IMR-90 (cell line): ENCODE data around the gene INTS2. TPM values are rescaled to one million over a fixed set of nuclear protein-coding genes. Genes with fewer than 3 reads are reported as not detected.

Experiments used
- ATAC-seq: fragments of 200-7000 bp; cut with Tn5 transposase; 2 replicates; pipeline ENCODE4 v1.9.1; 2020; ENCODE audit warnings: low read depth, mild to moderate bottlenecking, moderate library complexity
- BruUV-seq: library from RNA; stranded (reverse); fragments of 400-500 nt; replicated peaks from 2 replicates; lab custom pipeline; 2021; lab: Mats Ljungman, UMichigan
- CTCF ChIA-PET: fragments of 300-600 bp; formaldehyde crosslinking; extraction: SDS; loops from one replicate; lab custom pipeline; 2021; ENCODE audit warnings: antibody characterized with exemption; lab: Yijun Ruan, JAX
- POLR2A ChIA-PET: fragments of 300-600 bp; sonication (Branson Sonifier 250); formaldehyde crosslinking; loops from one replicate; lab custom pipeline; 2022; ENCODE audit warnings: antibody characterized with exemption; ENCODE audit not compliant: unreplicated experiment; lab: Charles Lee
- DNase-seq: peaks from one replicate; pipeline ENCODE4 v3.0.0; 2013
- H2AFZ ChIP-seq: replicated peaks from 2 replicates; pipeline ENCODE3; 2013; ENCODE audit warnings: low read length, mild to moderate bottlenecking; ENCODE audit not compliant: poor library complexity
- H2AK5ac ChIP-seq: 2 replicates; pipeline ENCODE4 v1.6.1; 2013; ENCODE audit warnings: low read depth, low read length, inconsistent platforms
- H2AK9ac ChIP-seq: replicated peaks from 2 replicates; pipeline ENCODE3; 2013; ENCODE audit warnings: mild to moderate bottlenecking, low read depth, low read length, moderate library complexity; ENCODE audit not compliant: poor library complexity
- H2BK120ac ChIP-seq: 2 replicates; pipeline ENCODE4 v1.6.1; 2013; ENCODE audit warnings: low read depth, low read length, inconsistent platforms
- H2BK15ac ChIP-seq: 3 replicates; pipeline ENCODE4 v1.6.1; 2013; ENCODE audit warnings: low read depth, low read length, inconsistent platforms
- H2BK20ac ChIP-seq: 2 replicates; pipeline ENCODE4 v1.6.1; 2013; ENCODE audit warnings: low read depth, mild to moderate bottlenecking, inconsistent platforms, low read length, moderate library complexity
- H2BK5ac ChIP-seq: 2 replicates; pipeline ENCODE4 v1.6.1; 2013; ENCODE audit warnings: mild to moderate bottlenecking, low read depth, low read length, inconsistent platforms; ENCODE audit not compliant: poor library complexity, severe bottlenecking
- H3K14ac ChIP-seq: replicated peaks from 2 replicates; pipeline ENCODE4 v1.6.1; 2013; ENCODE audit warnings: low read depth, low read length, inconsistent platforms
- H3K18ac ChIP-seq: 2 replicates; pipeline ENCODE4 v1.6.1; 2013; ENCODE audit warnings: low read depth, low read length, control low read depth
- H3K23ac ChIP-seq: 2 replicates; pipeline ENCODE4 v1.6.1; 2013; ENCODE audit warnings: low read depth, low read length, inconsistent platforms
- H3K27ac ChIP-seq: 2 replicates; pipeline ENCODE4 v1.5.1; 2013; ENCODE audit warnings: mild to moderate bottlenecking, control low read depth, low read length; ENCODE audit not compliant: insufficient read depth
- H3K27me3 ChIP-seq: 2 replicates; pipeline ENCODE4 v1.6.1; 2013; ENCODE audit warnings: low read length; ENCODE audit not compliant: control insufficient read depth, insufficient read depth
- H3K36me3 ChIP-seq: 2 replicates; pipeline ENCODE4 v1.6.1; 2013; ENCODE audit warnings: low read length, mixed read lengths; ENCODE audit not compliant: control insufficient read depth, insufficient read depth
- H3K4ac ChIP-seq: 2 replicates; pipeline ENCODE4 v1.6.1; 2013; ENCODE audit warnings: low read depth, low read length, inconsistent platforms
- H3K4me1 ChIP-seq: 2 replicates; pipeline ENCODE4 v1.6.1; 2013; ENCODE audit warnings: low read length, mixed read lengths; ENCODE audit not compliant: control insufficient read depth, insufficient read depth
- H3K4me2 ChIP-seq: 2 replicates; pipeline ENCODE4 v1.6.1; 2013; ENCODE audit warnings: low read depth, mild to moderate bottlenecking, control low read depth, low read length, moderate library complexity
- H3K4me3 ChIP-seq: 2 replicates; pipeline ENCODE4 v1.5.1; 2013; ENCODE audit warnings: low read depth, mild to moderate bottlenecking, control low read depth, low read length, moderate library complexity; ENCODE audit not compliant: insufficient read depth
- H3K56ac ChIP-seq: 2 replicates; pipeline ENCODE4 v1.6.1; 2013; ENCODE audit warnings: low read length, inconsistent platforms; ENCODE audit not compliant: insufficient read depth; ENCODE audit errors: extremely low read depth
- H3K79me1 ChIP-seq, 2 experiments: 2 replicates each; pipeline ENCODE4 v1.6.1; 2013; ENCODE audit warnings: low read length in 2 of 2, inconsistent platforms in 1 of 2, low read depth in 1 of 2
- H3K9ac ChIP-seq: 2 replicates; pipeline ENCODE4 v1.6.1; 2013; ENCODE audit warnings: low read depth, low read length, control low read depth
- H3K9me1 ChIP-seq: 2 replicates; pipeline ENCODE4 v1.6.1; 2013; ENCODE audit warnings: low read length, inconsistent platforms; ENCODE audit not compliant: insufficient read depth
- H3K9me3 ChIP-seq: 2 replicates; pipeline ENCODE4 v1.6.1; 2013; ENCODE audit warnings: low read length; ENCODE audit not compliant: control insufficient read depth, insufficient read depth
- H4K20me1 ChIP-seq: 2 replicates; pipeline ENCODE4 v1.6.1; 2013; ENCODE audit warnings: low read length, inconsistent platforms; ENCODE audit not compliant: insufficient read depth
- H4K5ac ChIP-seq: 2 replicates; pipeline ENCODE4 v1.6.1; 2013; ENCODE audit warnings: mild to moderate bottlenecking, low read depth, low read length, control low read depth
- H4K8ac ChIP-seq, 2 experiments: 2 replicates each; pipeline ENCODE4 v1.6.1; 2013; ENCODE audit warnings: low read depth in 2 of 2, low read length in 2 of 2, control low read depth in 1 of 2, inconsistent platforms in 1 of 2
- H4K91ac ChIP-seq: 2 replicates; pipeline ENCODE4 v1.6.1; 2013; ENCODE audit warnings: low read depth, low read length, inconsistent platforms; ENCODE audit not compliant: insufficient read depth
- BHLHE40 ChIP-seq: fragments of 150-350 bp; IDR thresholded peaks from 2 replicates; pipeline ENCODE4 v1.6.1; 2016; ENCODE audit warnings: mild to moderate bottlenecking, low read depth, low read length
- CEBPB ChIP-seq: IDR thresholded peaks from 2 replicates; pipeline ENCODE4 v1.6.1; 2012; ENCODE audit warnings: low read depth, low read length, improper control_type of control experiment
- CHD1 ChIP-seq: IDR thresholded peaks from 2 replicates; pipeline ENCODE4 v1.6.1; 2012; ENCODE audit warnings: low read depth, low read length, improper control_type of control experiment
- FOS ChIP-seq: fragments of 150-350 bp; IDR thresholded peaks from 2 replicates; pipeline ENCODE4 v1.6.1; 2016; ENCODE audit warnings: low read depth, low read length
- MAZ ChIP-seq: IDR thresholded peaks from 2 replicates; pipeline ENCODE4 v1.6.1; 2012; ENCODE audit warnings: low read depth, mild to moderate bottlenecking, low read length, improper control_type of control experiment, moderate library complexity, borderline replicate concordance
- MXI1 ChIP-seq: IDR thresholded peaks from 2 replicates; pipeline ENCODE4 v1.6.1; 2012; ENCODE audit warnings: low read depth, mild to moderate bottlenecking, low read length, moderate library complexity, borderline replicate concordance
- NFE2L2 ChIP-seq: fragments of 150-350 bp; IDR thresholded peaks from 2 replicates; pipeline ENCODE4 v1.6.1; 2016; ENCODE audit warnings: low read depth, mild to moderate bottlenecking, low read length
- RAD21 ChIP-seq: IDR thresholded peaks from 2 replicates; pipeline ENCODE4 v1.6.1; 2012; ENCODE audit warnings: low read length, improper control_type of control experiment
- RCOR1 ChIP-seq: IDR thresholded peaks from 2 replicates; pipeline ENCODE4 v1.6.1; 2012; ENCODE audit warnings: mild to moderate bottlenecking, low read length, improper control_type of control experiment; ENCODE audit not compliant: insufficient replicate concordance
- RFX5 ChIP-seq: IDR thresholded peaks from 2 replicates; pipeline ENCODE4 v1.8.0; 2012; ENCODE audit warnings: low read depth, mild to moderate bottlenecking, low read length, moderate library complexity
- dilution Hi-C: fragments of 300-500 bp; cut with HindIII; formaldehyde crosslinking; loops from one replicate; pipeline ENCODE4 v1.14.3; 2018; ENCODE audit warnings: low sequenced_read_pairs; ENCODE audit not compliant: unreplicated experiment
- in situ Hi-C: fragments of 300-500 bp; cut with MboI; formaldehyde crosslinking; loops from 3 replicates; pipeline ENCODE4 v1.14.3; 2019; ENCODE audit warnings: low sequenced_read_pairs, inconsistent platforms, mixed read lengths
- intact Hi-C: fragments of 100-400 bp; cut with micrococcal nuclease; formaldehyde crosslinking; loops from 2 replicates; pipeline ENCODE4 v1.10.0; 2022
- polyA plus RNA-seq, 3 experiments: library from polyadenylated mRNA; depleted of rRNA; stranded (reverse); fragments of >200 nt; gene quantifications; 2 replicates each; pipeline ENCODE4 v1.2.3, GENCODE V29; 2012; ENCODE audit warnings: low replicate concordance in 1 of 3
- total RNA-seq: library from RNA; depleted of rRNA; stranded (reverse); fragments of >200 nt; gene quantifications from 2 replicates; pipeline ENCODE4 v1.2.3, GENCODE V29; 2012
- TF ChIP-seq, protein P1 (sequence below): fragments of 150-350 bp; IDR thresholded peaks from 2 replicates; pipeline ENCODE4 v1.6.1; 2017; ENCODE audit warnings: mild to moderate bottlenecking, antibody characterized with exemption, low read length, low read depth
- TF ChIP-seq, protein P2 (sequence below): conservative IDR thresholded peaks from 2 replicates; pipeline ENCODE4 v1.5.1; 2012; ENCODE audit warnings: mild to moderate bottlenecking, low read depth, low read length, improper control_type of control experiment
- TF ChIP-seq, protein P3 (sequence below): fragments of 150-350 bp; IDR thresholded peaks from 2 replicates; pipeline ENCODE4 v1.6.1; 2016; ENCODE audit warnings: low read depth, mild to moderate bottlenecking, low read length, moderate library complexity, borderline replicate concordance

The INTS2 gene
- total and polyA plus RNA-seq, 2 of the 4 experiments (the other 2 are of a cell fraction): 4.0 to 17.4 TPM

DNA sequence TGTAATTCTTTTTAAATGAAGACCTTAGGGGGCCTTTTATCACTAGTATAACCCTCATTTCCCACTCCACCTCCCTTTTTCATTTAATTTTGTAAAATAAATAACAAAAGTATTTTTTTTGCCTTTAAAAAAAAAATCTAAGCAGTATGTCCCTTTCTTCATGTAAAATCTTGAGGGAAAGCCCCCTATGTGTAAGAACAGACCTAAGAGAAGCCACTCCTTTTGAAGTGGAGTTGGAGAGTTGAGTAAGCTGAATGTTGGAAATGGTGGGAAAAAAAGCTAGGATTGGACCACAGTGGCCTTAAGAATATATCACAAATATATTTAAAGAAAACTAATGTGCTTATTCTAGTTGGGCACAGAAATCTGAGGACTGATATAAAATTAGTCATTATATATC lies 44.5 kb upstream of the INTS2 start:
- Histone ChIP-seq H3K36me3 (peaks cover 28% of the 10 kb centered on the region), H2BK20ac (no peak overlapping the region), H3K27ac (no peak overlapping the region), H2BK120ac (no peak overlapping the region), H2AK5ac (no peak overlapping the region), H3K23ac (no peak overlapping the region), H3K9ac (no peak overlapping the region), H4K5ac (no peak overlapping the region), H4K20me1 (peaks cover 6% of the 10 kb centered on the region; the same call in 1 of the 2 replicates), H3K4me2 (no peak overlapping the region), H3K18ac (no peak overlapping the region), H3K27me3 (no peaks in the 10 kb centered on the region), H2AK9ac (no peak overlapping the region), H3K4me1 (peaks cover 2% of the 10 kb centered on the region; the same call in 1 of the 2 replicates), H2BK5ac (no peak overlapping the region), H3K14ac (no peak overlapping the region), H3K9me1 (peaks cover 3% of the 10 kb centered on the region; the same call in 1 of the 2 replicates), H3K4ac (no peak overlapping the region), H2BK15ac (no peak overlapping the region), H3K79me1 (peaks cover 6 to 41% of the 10 kb centered on the region in 2 experiments), H3K4me3 (no peak overlapping the region), H4K91ac (no peak overlapping the region), H3K9me3 (no peaks in the 10 kb centered on the region), H4K8ac (no peak overlapping the region), H3K56ac (no peak overlapping the region), H2AFZ (no peak overlapping the region)
- dilution Hi-C loops (no loop called here), intact Hi-C loops (no loop called here), in situ Hi-C loops (no loop called here)
- TF ChIP-seq BHLHE40: no peak
- no peak for TF ChIP-seq RCOR1
- TF ChIP-seq, protein P1, sequence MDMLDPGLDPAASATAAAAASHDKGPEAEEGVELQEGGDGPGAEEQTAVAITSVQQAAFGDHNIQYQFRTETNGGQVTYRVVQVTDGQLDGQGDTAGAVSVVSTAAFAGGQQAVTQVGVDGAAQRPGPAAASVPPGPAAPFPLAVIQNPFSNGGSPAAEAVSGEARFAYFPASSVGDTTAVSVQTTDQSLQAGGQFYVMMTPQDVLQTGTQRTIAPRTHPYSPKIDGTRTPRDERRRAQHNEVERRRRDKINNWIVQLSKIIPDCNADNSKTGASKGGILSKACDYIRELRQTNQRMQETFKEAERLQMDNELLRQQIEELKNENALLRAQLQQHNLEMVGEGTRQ: no peak
- TF ChIP-seq RAD21: no peak
- no peak for TF ChIP-seq MXI1
- no peak for TF ChIP-seq CEBPB
- TF ChIP-seq, protein P2, sequence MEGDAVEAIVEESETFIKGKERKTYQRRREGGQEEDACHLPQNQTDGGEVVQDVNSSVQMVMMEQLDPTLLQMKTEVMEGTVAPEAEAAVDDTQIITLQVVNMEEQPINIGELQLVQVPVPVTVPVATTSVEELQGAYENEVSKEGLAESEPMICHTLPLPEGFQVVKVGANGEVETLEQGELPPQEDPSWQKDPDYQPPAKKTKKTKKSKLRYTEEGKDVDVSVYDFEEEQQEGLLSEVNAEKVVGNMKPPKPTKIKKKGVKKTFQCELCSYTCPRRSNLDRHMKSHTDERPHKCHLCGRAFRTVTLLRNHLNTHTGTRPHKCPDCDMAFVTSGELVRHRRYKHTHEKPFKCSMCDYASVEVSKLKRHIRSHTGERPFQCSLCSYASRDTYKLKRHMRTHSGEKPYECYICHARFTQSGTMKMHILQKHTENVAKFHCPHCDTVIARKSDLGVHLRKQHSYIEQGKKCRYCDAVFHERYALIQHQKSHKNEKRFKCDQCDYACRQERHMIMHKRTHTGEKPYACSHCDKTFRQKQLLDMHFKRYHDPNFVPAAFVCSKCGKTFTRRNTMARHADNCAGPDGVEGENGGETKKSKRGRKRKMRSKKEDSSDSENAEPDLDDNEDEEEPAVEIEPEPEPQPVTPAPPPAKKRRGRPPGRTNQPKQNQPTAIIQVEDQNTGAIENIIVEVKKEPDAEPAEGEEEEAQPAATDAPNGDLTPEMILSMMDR: no peak
- no peak for TF ChIP-seq FOS
- TF ChIP-seq MAZ: no peak
- no peak for TF ChIP-seq NFE2L2
- no peak for TF ChIP-seq CHD1
- TF ChIP-seq RFX5: no peak
- TF ChIP-seq, protein P3, sequence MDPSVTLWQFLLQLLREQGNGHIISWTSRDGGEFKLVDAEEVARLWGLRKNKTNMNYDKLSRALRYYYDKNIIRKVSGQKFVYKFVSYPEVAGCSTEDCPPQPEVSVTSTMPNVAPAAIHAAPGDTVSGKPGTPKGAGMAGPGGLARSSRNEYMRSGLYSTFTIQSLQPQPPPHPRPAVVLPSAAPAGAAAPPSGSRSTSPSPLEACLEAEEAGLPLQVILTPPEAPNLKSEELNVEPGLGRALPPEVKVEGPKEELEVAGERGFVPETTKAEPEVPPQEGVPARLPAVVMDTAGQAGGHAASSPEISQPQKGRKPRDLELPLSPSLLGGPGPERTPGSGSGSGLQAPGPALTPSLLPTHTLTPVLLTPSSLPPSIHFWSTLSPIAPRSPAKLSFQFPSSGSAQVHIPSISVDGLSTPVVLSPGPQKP: no peak
- CTCF ChIA-PET: no interaction called here
- ATAC-seq (no peak), DNase-seq (no peak)
- POLR2A ChIA-PET: no interaction called here
- BruUV-seq: no TSS peak
